HL-60 (cell line): ENCODE results near the gene GABRB1.

Source experiments
- DNase-seq, 2 experiments: peaks; one replicate each; pipeline ENCODE4 v3.0.0-alpha.2; 2010 to 2020; ENCODE audit warnings: low read depth in 1 of 2, low spot score in 1 of 2
- H3K27ac ChIP-seq: fragments of 250-450 bp; sonication (Bioruptor Pico); replicated peaks from 2 replicates; pipeline ENCODE4 v1.5.1; 2020; ENCODE audit warnings: mild to moderate bottlenecking, moderate library complexity
- H3K27me3 ChIP-seq: fragments of 250-450 bp; sonication (Bioruptor Pico); 2 replicates; pipeline ENCODE4 v1.5.1; 2021; ENCODE audit warnings: mild to moderate bottlenecking, moderate library complexity; ENCODE audit not compliant: insufficient read depth, poor library complexity, severe bottlenecking
- H3K4me3 ChIP-seq: replicated peaks from 2 replicates; pipeline ENCODE4 v1.5.1; 2011; ENCODE audit warnings: mild to moderate bottlenecking, control low read depth, low read length; ENCODE audit not compliant: insufficient read depth
- CTCF ChIP-seq: IDR thresholded peaks from one replicate; pipeline ENCODE4 v1.5.1; 2011; ENCODE audit warnings: low read length, control low read depth, inconsistent platforms; ENCODE audit not compliant: insufficient read depth
- GABPA ChIP-seq: IDR thresholded peaks from 2 replicates; pipeline ENCODE4 v1.6.1; 2012; ENCODE audit warnings: low read depth
- POLR2AphosphoS5 ChIP-seq: IDR thresholded peaks from 2 replicates; pipeline ENCODE4 v1.6.1; 2012; ENCODE audit warnings: low read depth
- REST ChIP-seq: IDR thresholded peaks from 2 replicates; pipeline ENCODE4 v1.6.1; 2012; ENCODE audit warnings: low read depth; ENCODE audit not compliant: insufficient replicate concordance
- SPI1 ChIP-seq: IDR thresholded peaks from 2 replicates; pipeline ENCODE4 v1.6.1; 2012; ENCODE audit warnings: low read depth, mild to moderate bottlenecking, borderline replicate concordance

Gene GABRB1

GRCh38 chr4:47060561-47060960, 29.2 kb downstream of the GABRB1 start:
- no peak overlapping the region for H3K4me3 ChIP-seq
- H3K27me3 ChIP-seq: no peaks in the 10 kb centered on the region
- TF ChIP-seq GABPA (no peak), CTCF (no peak), SPI1 (no peak), POLR2AphosphoS5 (no peak), REST (no peak)
- DNase-seq: no peak
- no peak overlapping the region for H3K27ac ChIP-seq

GRCh38 chr4:47061435-47061834, 30.1 kb downstream of the GABRB1 start:
- H3K4me3 ChIP-seq: no peak overlapping the region
- no peak for DNase-seq
- H3K27me3 ChIP-seq: no peaks in the 10 kb centered on the region
- H3K27ac ChIP-seq: no peak overlapping the region
- no peak for TF ChIP-seq POLR2AphosphoS5
- no peak for TF ChIP-seq GABPA
- no peak for TF ChIP-seq REST
- TF ChIP-seq SPI1: no peak
- TF ChIP-seq CTCF: no peak

- no peaks in the 10 kb centered on the region for H3K27me3 ChIP-seq
- no peak for DNase-seq
- no peak overlapping the region for H3K27ac ChIP-seq
- no peak for TF ChIP-seq GABPA
- TF ChIP-seq REST: no peak
- TF ChIP-seq POLR2AphosphoS5: no peak
- TF ChIP-seq CTCF: no peak
- no peak for TF ChIP-seq SPI1
- no peak overlapping the region for H3K4me3 ChIP-seq
These were observed 33.7 kb downstream of the GABRB1 start for GRCh38 chr4:47065051-47065481.
